Neuronal stem cell (in vitro differentiated cells): ENCODE results near the gene MRGPRG.

Experiments
- DNase-seq: peaks from one replicate; pipeline ENCODE4 v3.0.0-alpha.2; 2013; ENCODE audit warnings: low spot score
- H2AFZ ChIP-seq: one replicate; pipeline ENCODE4 v1.6.1; 2013; ENCODE audit warnings: mild to moderate bottlenecking, low read length, inconsistent platforms
- H2AK5ac ChIP-seq: 2 replicates; pipeline ENCODE4 v1.6.1; 2013; ENCODE audit warnings: low read depth, mild to moderate bottlenecking, inconsistent platforms, low read length, moderate library complexity, mixed read lengths
- H2BK120ac ChIP-seq: 2 replicates; pipeline ENCODE4 v1.6.1; 2013; ENCODE audit warnings: low read depth, mild to moderate bottlenecking, inconsistent platforms, low read length, moderate library complexity, mixed read lengths
- H2BK12ac ChIP-seq: one replicate; pipeline ENCODE4 v1.6.1; 2013; ENCODE audit warnings: low read length, inconsistent platforms
- H2BK15ac ChIP-seq: 2 replicates; pipeline ENCODE4 v1.6.1; 2013; ENCODE audit warnings: mild to moderate bottlenecking, low read length, inconsistent platforms, mixed read lengths
- H2BK5ac ChIP-seq: one replicate; pipeline ENCODE4 v1.6.1; 2013; ENCODE audit warnings: inconsistent platforms, mild to moderate bottlenecking, low read length, moderate library complexity
- H3K14ac ChIP-seq: one replicate; pipeline ENCODE4 v1.6.1; 2013; ENCODE audit warnings: low read length, inconsistent platforms
- H3K18ac ChIP-seq: 2 replicates; pipeline ENCODE4 v1.6.1; 2013; ENCODE audit warnings: low read length, inconsistent platforms
- H3K23ac ChIP-seq: 2 replicates; pipeline ENCODE4 v1.6.1; 2013; ENCODE audit warnings: low read depth, mild to moderate bottlenecking, mixed read lengths, low read length, inconsistent platforms; ENCODE audit not compliant: poor library complexity
- H3K27ac ChIP-seq: replicated peaks from 3 replicates; pipeline ENCODE4 v1.5.1; 2013; ENCODE audit warnings: low read length, inconsistent platforms
- H3K27me3 ChIP-seq, 3 experiments: 2 replicates each; pipeline ENCODE4 v1.6.1; 2013; ENCODE audit warnings: low read length in 3 of 3, mild to moderate bottlenecking in 2 of 3, inconsistent platforms in 1 of 3, low read depth in 1 of 3, mixed read lengths in 1 of 3, moderate library complexity in 1 of 3; ENCODE audit not compliant: control insufficient read depth in 3 of 3, insufficient read depth in 3 of 3
- H3K36me3 ChIP-seq, 2 donors: replicated peaks in 1 of 2; 2 replicates each; pipeline ENCODE4 v1.6.1; 2013; ENCODE audit warnings: low read length in 2 of 2; ENCODE audit not compliant: control insufficient read depth in 2 of 2, insufficient read depth in 2 of 2
- H3K4ac ChIP-seq: 2 replicates; pipeline ENCODE4 v1.6.1; 2013; ENCODE audit warnings: inconsistent platforms, mild to moderate bottlenecking, low read length, moderate library complexity
- H3K4me1 ChIP-seq, 2 donors: 1 replicate in 1 of 2; 2 replicates in 1 of 2; pipeline ENCODE4 v1.6.1; 2013; ENCODE audit warnings: low read length in 2 of 2, low read depth in 1 of 2; ENCODE audit not compliant: control insufficient read depth in 2 of 2, insufficient read depth in 1 of 2
- H3K4me2 ChIP-seq: one replicate; pipeline ENCODE4 v1.6.1; 2013; ENCODE audit warnings: mild to moderate bottlenecking, low read length, inconsistent platforms; ENCODE audit not compliant: insufficient read depth, poor library complexity, severe bottlenecking
- H3K4me3 ChIP-seq, 2 donors: 2 replicates each; pipeline ENCODE4 v1.5.1; 2013; ENCODE audit warnings: low read length in 2 of 2, mild to moderate bottlenecking in 2 of 2, inconsistent platforms in 1 of 2, moderate library complexity in 1 of 2
- H3K79me1 ChIP-seq: one replicate; pipeline ENCODE4 v1.6.1; 2013; ENCODE audit warnings: low read depth, mild to moderate bottlenecking, inconsistent platforms, low read length, moderate library complexity
- H3K9ac ChIP-seq: one replicate; pipeline ENCODE4 v1.6.1; 2013; ENCODE audit warnings: mild to moderate bottlenecking, low read depth, low read length, inconsistent platforms; ENCODE audit not compliant: poor library complexity
- H3K9me3 ChIP-seq, 2 donors: replicated peaks in 1 of 2; 2 replicates each; pipeline versions ENCODE3 to v1.6.1; 2013; ENCODE audit warnings: low read length in 2 of 2, mild to moderate bottlenecking in 2 of 2, inconsistent platforms in 1 of 2, low read depth in 1 of 2, mixed read lengths in 1 of 2, moderate library complexity in 1 of 2; ENCODE audit not compliant: control insufficient read depth in 2 of 2, insufficient read depth in 1 of 2
- H4K8ac ChIP-seq: one replicate; pipeline ENCODE4 v1.6.1; 2013; ENCODE audit warnings: low read depth, mild to moderate bottlenecking, inconsistent platforms, low read length, moderate library complexity
- H4K91ac ChIP-seq: one replicate; pipeline ENCODE4 v1.6.1; 2013; ENCODE audit warnings: low read length, low read depth, mild to moderate bottlenecking, inconsistent platforms; ENCODE audit not compliant: poor library complexity
- WGBS, 2 donors: extraction: QIAGEN DNeasy Blood & Tissue Kit; methylation state at CpG; one replicate each; pipeline ENCODE4 v1.1.7; 2013; ENCODE audit warnings: missing lambda C conversion rate in 2 of 2, mixed read lengths in 1 of 2; ENCODE audit not compliant: insufficient read length in 2 of 2, insufficient replicate concordance in 1 of 2; ENCODE audit errors: extremely low coverage in 2 of 2; 5-methylcytosine and 5-hydroxymethylcytosine counted together

MRGPRG gene

GRCh38 chr11:3213659-3214419 lies 4.8 kb downstream of the MRGPRG start:
- no peak overlapping the region for H2BK5ac ChIP-seq
- DNase-seq, result no peak

GRCh38 chr11:3208272-3208671 lies 10.3 kb downstream of the MRGPRG start:
- H3K27ac ChIP-seq, result no peak overlapping the region
- DNase-seq, result no peak
- H3K36me3 ChIP-seq, result no peaks in the 10 kb centered on the region
- H2BK12ac ChIP-seq, result no peak overlapping the region
- H3K4me3 ChIP-seq, result no peak overlapping the region
- no peak overlapping the region for H2BK15ac ChIP-seq
- no peak overlapping the region for H4K8ac ChIP-seq
- peaks cover 0 to 2% of the 10 kb centered on the region in 2 donors for H3K4me1 ChIP-seq
- no peak overlapping the region for H4K91ac ChIP-seq
- no peaks in the 10 kb centered on the region for H3K9me3 ChIP-seq
- no peaks in the 10 kb centered on the region for H3K79me1 ChIP-seq
- peaks cover 0 to 25% (median 10%) of the 10 kb centered on the region in 3 experiments for H3K27me3 ChIP-seq
- no peak overlapping the region for H3K14ac ChIP-seq
- H2BK120ac ChIP-seq, result no peak overlapping the region
- no peak overlapping the region for H2AFZ ChIP-seq
- no peak overlapping the region for H2BK5ac ChIP-seq
- no peak overlapping the region for H3K4ac ChIP-seq
- H3K4me2 ChIP-seq, result no peak overlapping the region
- WGBS, 2 donors, result no CpG with 5 or more reads among the region's 6 CpGs
- H3K23ac ChIP-seq, result no peak overlapping the region
- H3K18ac ChIP-seq, result peak overlapping the region; percentile 53
- no peak overlapping the region for H2AK5ac ChIP-seq
- no peak overlapping the region for H3K9ac ChIP-seq

More at GRCh38 chr11:3213659-3214419, 4.8 kb downstream of the MRGPRG start:
- WGBS, 2 donors, result no CpG with 5 or more reads among the region's 24 CpGs
- Histone ChIP-seq H3K79me1 (peaks cover 3% of the 10 kb centered on the region), H3K23ac (no peak overlapping the region), H2BK15ac (no peak overlapping the region), H3K27me3 (peaks cover 0 to 3% (median 0%) of the 10 kb centered on the region in 3 experiments), H4K91ac (no peak overlapping the region), H3K14ac (peak overlapping the region; percentile 44), H3K9ac (no peak overlapping the region), H4K8ac (no peak overlapping the region), H3K4me2 (no peak overlapping the region), H3K4me1 (no peaks in the 10 kb centered on the region), H3K4me3 (peak overlapping the region in 1 of 2 donors; percentile 19), H2BK120ac (peak overlapping the region; percentile 39), H3K9me3 (no peaks in the 10 kb centered on the region), H3K27ac (no peak overlapping the region), H2AFZ (peak overlapping the region; percentile 15), H3K4ac (no peak overlapping the region), H2BK12ac (peak overlapping the region; percentile 42), H2AK5ac (peak overlapping the region; percentile 54), H3K18ac (no peak overlapping the region), H3K36me3 (no peaks in the 10 kb centered on the region)

GRCh38 chr11:3207526-3208189 lies 11.0 kb downstream of the MRGPRG start:
- Histone ChIP-seq H2AFZ (no peak overlapping the region), H3K18ac (peak overlapping the region; percentile 41), H3K9ac (no peak overlapping the region), H3K4me3 (no peak overlapping the region), H3K27ac (no peak overlapping the region), H3K9me3 (no peaks in the 10 kb centered on the region), H3K79me1 (no peaks in the 10 kb centered on the region), H3K14ac (no peak overlapping the region), H3K4me1 (peaks cover 0 to 4% of the 10 kb centered on the region in 2 donors), H4K8ac (no peak overlapping the region), H3K27me3 (peaks cover 0 to 31% (median 16%) of the 10 kb centered on the region in 3 experiments), H4K91ac (no peak overlapping the region), H3K23ac (no peak overlapping the region), H3K4ac (no peak overlapping the region), H3K4me2 (no peak overlapping the region), H2AK5ac (peak overlapping the region; percentile 8), H3K36me3 (no peaks in the 10 kb centered on the region), H2BK120ac (no peak overlapping the region), H2BK12ac (no peak overlapping the region), H2BK5ac (no peak overlapping the region), H2BK15ac (no peak overlapping the region)
- no peak for DNase-seq
- no CpG with 5 or more reads among the region's 8 CpGs for WGBS, 2 donors

GRCh38 chr11:3206922-3207204 lies 11.8 kb downstream of the MRGPRG start:
- no peak overlapping the region for H3K4ac ChIP-seq
- no peak overlapping the region for H4K91ac ChIP-seq
- H3K79me1 ChIP-seq, result no peaks in the 10 kb centered on the region
- H2AFZ ChIP-seq, result no peak overlapping the region
- no peak overlapping the region for H3K27ac ChIP-seq
- H3K4me1 ChIP-seq, result peaks cover 0 to 4% of the 10 kb centered on the region in 2 donors
- DNase-seq, result no peak
- H3K4me2 ChIP-seq, result no peak overlapping the region
- H2BK120ac ChIP-seq, result no peak overlapping the region
- H2AK5ac ChIP-seq, result no peak overlapping the region
- no peaks in the 10 kb centered on the region for H3K36me3 ChIP-seq
- no peaks in the 10 kb centered on the region for H3K9me3 ChIP-seq
- no peak overlapping the region for H3K14ac ChIP-seq
- H4K8ac ChIP-seq, result peak overlapping the region; percentile 21
- no peak overlapping the region for H3K9ac ChIP-seq
- no peak overlapping the region for H3K23ac ChIP-seq
- no peak overlapping the region for H2BK12ac ChIP-seq
- no peak overlapping the region for H3K18ac ChIP-seq
- 100% methylated on average over 1 of the region's 1 CpG; no CpG with 5 or more reads in 1 of the 2 donors for WGBS, 2 donors
- no peak overlapping the region for H2BK15ac ChIP-seq
- peaks cover 0 to 39% (median 21%) of the 10 kb centered on the region in 3 experiments for H3K27me3 ChIP-seq
- H3K4me3 ChIP-seq, result no peak overlapping the region
- no peak overlapping the region for H2BK5ac ChIP-seq
